HT-29 (cell line): ENCODE measurements around the gene TLCD1. TPM values are rescaled to one million over a fixed set of nuclear protein-coding genes. Genes with fewer than 3 reads are reported as not detected.

Source experiments
- DNase-seq: peaks from one replicate; pipeline ENCODE4 v3.0.0-alpha.2; 2015; ENCODE audit warnings: low spot score
- total RNA-seq: library from RNA; depleted of rRNA; stranded (reverse); fragments of >200 nt; shearing (Covaris generic); gene quantifications from 2 replicates; pipeline ENCODE4 v1.2.3, GENCODE V29; 2014; rRNA removed

Gene TLCD1
- total RNA-seq, result 30.6 and 44.6 TPM in 2 replicates

DNA sequence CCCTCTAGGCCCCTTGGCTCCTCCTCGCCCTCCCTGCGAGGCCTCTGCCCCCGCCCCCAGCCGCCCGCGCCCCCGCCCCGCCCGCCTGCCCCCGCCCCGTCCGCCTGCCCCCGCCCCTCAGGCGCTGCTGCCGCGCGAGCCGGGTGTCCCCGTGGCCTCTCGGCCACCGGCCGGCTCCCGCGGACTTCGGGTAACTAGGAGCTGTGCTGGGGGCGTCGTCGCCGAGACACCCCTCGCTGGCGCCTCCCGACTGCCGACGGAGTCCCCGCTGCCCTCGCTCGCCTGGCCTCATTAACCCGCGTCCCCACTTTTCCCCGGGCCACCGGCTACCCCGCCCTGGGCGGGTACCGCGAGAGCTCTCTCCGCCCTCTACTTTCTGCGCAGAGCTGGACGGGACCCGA, at the start of gene TLCD1:
TSS of gene TLCD1 (minus strand) at position 8 of the 401 bp plus-strand sequence. CDS start 136 bp downstream, outside the sequence.
- peak; percentile 66 for DNase-seq

DNA sequence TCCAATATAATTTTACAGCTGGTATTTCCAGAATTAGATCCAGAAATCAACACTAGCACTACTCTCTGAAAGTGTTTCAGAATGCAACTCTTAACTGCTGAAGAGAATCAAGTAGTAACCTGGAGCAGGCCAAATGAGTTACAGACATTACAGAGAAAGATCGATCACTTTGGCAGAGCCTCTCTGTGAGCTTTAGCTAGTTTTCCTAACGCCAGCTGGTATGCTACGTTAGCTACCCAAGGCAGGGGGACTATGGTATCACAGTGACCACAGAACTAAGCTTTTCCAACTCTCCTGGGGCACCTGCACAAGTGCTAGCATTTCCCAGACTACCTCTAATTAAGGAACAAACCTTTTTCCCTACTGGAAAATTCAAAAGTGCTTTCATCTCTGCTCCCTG, 48.2 kb upstream of the TLCD1 start:
- DNase-seq, result no peak

GRCh38 chr17:28773736-28774135, 47.7 kb upstream of the TLCD1 start:
- no peak for DNase-seq

GRCh38 chr17:28765038-28765437, 39.0 kb upstream of the TLCD1 start:
- DNase-seq, result no peak

GRCh38 chr17:28763804-28764266, 37.8 kb upstream of the TLCD1 start:
- DNase-seq, result peak; percentile 89

GRCh38 chr17:28763137-28763799, 37.2 kb upstream of the TLCD1 start:
- DNase-seq, result no peak

- DNase-seq, result peak; percentile 69
Observed at GRCh38 chr17:28760601-28761562, 34.8 kb upstream of the TLCD1 start.

GRCh38 chr17:28759256-28759865, 33.3 kb upstream of the TLCD1 start:
- no peak for DNase-seq

DNA sequence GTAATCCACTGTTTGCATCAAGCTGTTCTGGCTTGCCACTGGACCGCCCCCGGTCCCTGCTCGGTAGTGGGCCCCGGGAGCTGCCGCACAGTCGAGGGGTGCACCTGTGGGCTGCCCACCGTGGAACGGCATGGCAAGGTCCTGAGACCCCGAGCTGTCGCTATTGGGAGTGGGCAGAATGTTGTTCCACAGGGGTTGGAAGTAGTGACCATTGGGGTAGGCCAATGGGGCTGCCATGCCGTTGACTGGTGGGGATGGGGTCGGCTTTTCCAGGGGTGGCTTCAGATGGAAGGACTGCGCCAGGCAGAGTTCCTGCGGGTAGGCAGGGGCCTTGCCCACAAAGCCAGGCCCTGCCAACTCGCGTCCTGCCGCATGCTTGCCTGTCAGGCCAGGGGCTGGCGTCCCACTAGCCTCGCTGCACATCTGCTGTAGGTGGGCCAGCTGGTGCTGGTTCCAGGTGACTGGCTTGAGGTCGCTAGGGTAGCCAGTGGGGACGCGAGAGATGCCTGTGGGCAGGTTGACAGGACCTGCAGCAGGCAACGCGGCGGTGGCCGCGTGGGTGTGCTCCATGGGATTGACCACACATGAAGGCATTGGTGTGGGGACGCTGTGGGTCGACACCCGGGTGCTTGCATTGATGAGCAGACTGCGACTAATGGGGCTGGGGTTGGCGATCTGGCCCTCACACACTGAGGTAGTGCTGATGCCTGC, 32.5 kb upstream of the TLCD1 start:
- no peak for DNase-seq

- no peak for DNase-seq
Observed at GRCh38 chr17:28756049-28756804, 30.2 kb upstream of the TLCD1 start.

DNA sequence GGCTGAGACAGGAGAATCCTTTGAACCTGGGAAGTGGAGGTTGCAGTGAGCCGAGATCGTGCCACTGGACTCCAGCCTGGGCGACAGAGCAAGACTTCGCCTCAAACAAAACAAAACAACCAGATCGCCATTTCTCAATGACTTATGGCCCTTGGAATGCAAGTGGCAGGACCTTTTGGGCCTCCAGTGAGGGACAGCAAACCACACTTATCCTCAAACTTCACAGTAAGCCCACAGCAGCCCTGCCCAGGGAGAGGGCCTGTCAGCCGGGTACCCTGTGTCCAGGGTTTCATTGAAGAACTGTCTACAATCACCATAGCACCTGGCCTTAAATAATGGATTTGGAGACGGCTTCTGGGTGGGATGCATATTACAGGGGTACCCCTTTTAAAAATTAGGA, 29.5 kb upstream of the TLCD1 start:
- no peak for DNase-seq

- DNase-seq, result no peak
Observed at GRCh38 chr17:28751600-28752366, 25.8 kb upstream of the TLCD1 start.

- peak; percentile 97 for DNase-seq
Observed at GRCh38 chr17:28750178-28751047, 24.4 kb upstream of the TLCD1 start.

DNA sequence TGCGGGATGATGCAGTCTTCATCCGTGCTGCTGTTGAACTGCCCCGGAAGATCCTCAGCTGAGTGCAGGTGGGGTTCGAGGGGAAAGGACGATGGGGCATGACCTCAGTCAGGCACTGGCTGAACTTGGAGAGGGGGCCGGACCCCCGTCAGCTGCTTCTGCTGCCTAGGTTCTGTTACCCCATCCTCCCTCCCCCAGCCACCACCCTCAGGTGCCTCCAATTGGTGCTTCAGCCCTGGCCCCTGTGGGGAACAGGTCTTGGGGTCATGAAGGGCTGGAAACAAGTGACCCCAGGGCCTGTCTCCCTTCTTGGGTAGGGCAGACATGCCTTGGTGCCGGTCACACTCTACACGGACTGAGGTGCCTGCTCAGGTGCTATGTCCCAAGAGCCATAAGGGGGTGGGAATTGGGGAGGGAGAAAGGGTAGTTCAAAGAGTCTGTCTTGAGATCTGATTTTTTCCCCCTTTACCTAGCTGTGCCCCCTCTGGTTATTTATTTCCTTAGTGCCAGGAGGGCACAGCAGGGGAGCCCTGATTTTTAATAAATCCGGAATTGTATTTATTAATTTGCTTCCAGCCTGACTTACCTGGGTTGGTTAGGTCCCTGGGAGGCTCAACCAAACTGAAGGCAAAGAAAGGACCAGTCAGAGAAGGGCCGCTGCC, 23.6 kb upstream of the TLCD1 start:
- DNase-seq, result no peak

DNA sequence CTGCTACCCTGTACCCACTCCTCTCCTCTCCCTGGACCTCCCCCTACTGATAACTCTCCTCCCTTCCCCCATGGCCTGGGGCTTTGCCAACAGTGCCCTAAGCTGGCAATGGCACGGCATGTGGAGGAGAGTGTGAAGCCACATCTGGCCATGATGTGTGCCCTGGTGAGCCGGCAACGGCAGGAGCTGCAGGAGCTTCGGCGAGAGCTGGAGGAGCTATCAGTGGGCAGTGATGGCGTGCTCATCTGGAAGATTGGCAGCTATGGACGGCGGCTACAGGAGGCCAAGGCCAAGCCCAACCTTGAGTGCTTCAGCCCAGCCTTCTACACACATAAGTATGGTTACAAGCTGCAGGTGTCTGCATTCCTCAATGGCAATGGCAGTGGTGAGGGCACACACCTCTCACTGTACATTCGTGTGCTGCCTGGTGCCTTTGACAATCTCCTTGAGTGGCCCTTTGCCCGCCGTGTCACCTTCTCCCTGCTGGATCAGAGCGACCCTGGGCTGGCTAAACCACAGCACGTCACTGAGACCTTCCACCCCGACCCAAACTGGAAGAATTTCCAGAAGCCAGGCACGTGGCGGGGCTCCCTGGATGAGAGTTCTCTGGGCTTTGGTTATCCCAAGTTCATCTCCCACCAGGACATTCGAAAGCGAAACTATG, 23.0 kb upstream of the TLCD1 start:
- DNase-seq, result no peak

GRCh38 chr17:28747801-28748750, 22.0 kb upstream of the TLCD1 start:
- DNase-seq, result no peak
